AG04450 (cell line): ENCODE measurements around the gene GRM5. TPM values are rescaled to one million over a fixed set of nuclear protein-coding genes. Genes with fewer than 3 reads are reported as not detected.
"Not testable (repeated sequence)": the region's sequence is repeated elsewhere in the genome, so short reads cannot be mapped to it uniquely, and the experiment has no call there.

Experiments used
- CTCF ChIA-PET: fragments of 300-600, 350-600 bp; formaldehyde crosslinking; extraction: SDS; loops from one replicate; lab custom pipeline; 2022; ENCODE audit warnings: antibody characterized with exemption, inconsistent platforms; lab: Charles Lee
- POLR2A ChIA-PET: fragments of 350-600 bp; formaldehyde crosslinking; extraction: SDS; loops from one replicate; lab custom pipeline; 2021; ENCODE audit warnings: antibody characterized with exemption, inconsistent platforms; lab: Yijun Ruan, JAX
- DNase-seq: peaks from one replicate; pipeline ENCODE4 v3.0.0-alpha.2; 2011; ENCODE audit warnings: low read depth, low spot score
- H3K27ac ChIP-seq: one replicate; pipeline ENCODE4 v1.5.1; 2012; ENCODE audit warnings: low read depth, low read length, control low read depth
- H3K27me3 ChIP-seq: one replicate; pipeline ENCODE4 v1.6.0; 2012; ENCODE audit warnings: low read length; ENCODE audit not compliant: control insufficient read depth, insufficient read depth
- H3K4me3 ChIP-seq: 2 replicates; pipeline ENCODE4 v1.5.1; 2011; ENCODE audit warnings: mild to moderate bottlenecking, low read depth, low read length, control low read depth
- H3K9me3 ChIP-seq: 2 replicates; pipeline ENCODE4 v1.5.1; 2012; ENCODE audit warnings: low read length; ENCODE audit not compliant: control insufficient read depth, insufficient read depth
- polyA plus RNA-seq: library from polyadenylated mRNA; depleted of rRNA; stranded (reverse); fragments of >200 nt; gene quantifications from 2 replicates; pipeline ENCODE4 v1.2.3, GENCODE V29; 2011
- TF ChIP-seq, protein P1 (sequence below): IDR thresholded peaks from 2 replicates; pipeline ENCODE4 v1.5.1; 2011; ENCODE audit warnings: low read depth, low read length, control low read depth, inconsistent platforms

GRM5 gene
- polyA plus RNA-seq, 1 experiment, result 0.01 TPM

DNA sequence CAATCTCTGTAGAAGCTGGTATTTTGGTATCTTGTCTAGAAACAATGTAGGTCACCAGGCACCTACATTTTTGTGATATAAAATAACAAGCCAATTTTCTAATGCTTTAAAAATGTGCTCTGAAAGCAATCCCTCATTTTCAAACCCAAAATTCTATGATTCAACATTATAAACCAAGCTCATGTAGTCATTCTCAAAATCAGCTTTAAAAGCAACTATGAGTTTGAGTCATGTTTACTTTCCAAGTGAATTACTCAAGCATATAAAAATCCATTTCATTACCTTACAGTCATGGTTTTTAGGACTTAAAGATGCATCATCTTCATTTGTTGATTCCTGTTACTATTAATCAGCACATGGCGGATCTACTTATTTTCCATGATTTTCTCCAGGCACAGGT is 216.4 kb downstream of the GRM5 start:
- POLR2A ChIA-PET, result no interaction called here
- Histone ChIP-seq H3K4me3 (no peak overlapping the region), H3K9me3 (no peaks in the 10 kb centered on the region; the same call in 1 of the 2 replicates), H3K27ac (no peak overlapping the region), H3K27me3 (no peaks in the 10 kb centered on the region)
- TF ChIP-seq, protein P1, sequence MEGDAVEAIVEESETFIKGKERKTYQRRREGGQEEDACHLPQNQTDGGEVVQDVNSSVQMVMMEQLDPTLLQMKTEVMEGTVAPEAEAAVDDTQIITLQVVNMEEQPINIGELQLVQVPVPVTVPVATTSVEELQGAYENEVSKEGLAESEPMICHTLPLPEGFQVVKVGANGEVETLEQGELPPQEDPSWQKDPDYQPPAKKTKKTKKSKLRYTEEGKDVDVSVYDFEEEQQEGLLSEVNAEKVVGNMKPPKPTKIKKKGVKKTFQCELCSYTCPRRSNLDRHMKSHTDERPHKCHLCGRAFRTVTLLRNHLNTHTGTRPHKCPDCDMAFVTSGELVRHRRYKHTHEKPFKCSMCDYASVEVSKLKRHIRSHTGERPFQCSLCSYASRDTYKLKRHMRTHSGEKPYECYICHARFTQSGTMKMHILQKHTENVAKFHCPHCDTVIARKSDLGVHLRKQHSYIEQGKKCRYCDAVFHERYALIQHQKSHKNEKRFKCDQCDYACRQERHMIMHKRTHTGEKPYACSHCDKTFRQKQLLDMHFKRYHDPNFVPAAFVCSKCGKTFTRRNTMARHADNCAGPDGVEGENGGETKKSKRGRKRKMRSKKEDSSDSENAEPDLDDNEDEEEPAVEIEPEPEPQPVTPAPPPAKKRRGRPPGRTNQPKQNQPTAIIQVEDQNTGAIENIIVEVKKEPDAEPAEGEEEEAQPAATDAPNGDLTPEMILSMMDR, result no peak
- CTCF ChIA-PET, result no interaction called here
- no peak for DNase-seq

DNA sequence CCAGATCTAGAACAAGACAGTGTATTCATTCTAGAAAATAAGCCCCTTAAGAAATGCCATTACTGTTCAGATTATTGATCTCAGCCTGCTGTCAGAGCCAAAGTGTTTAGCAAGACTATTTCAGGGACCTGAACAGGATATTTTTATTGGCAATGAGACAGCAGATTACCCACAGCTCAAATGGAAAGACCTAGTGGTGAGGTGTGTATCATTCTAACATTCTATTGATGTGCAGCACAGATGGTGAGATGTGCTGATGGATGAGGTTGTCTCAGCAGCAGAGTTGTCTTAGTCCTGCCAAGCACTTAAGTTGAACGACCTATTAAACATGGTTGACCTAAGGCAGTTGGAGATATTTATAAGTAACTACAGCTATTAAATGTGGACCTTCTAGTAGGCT is 219.5 kb downstream of the GRM5 start:
- DNase-seq, H3K4me3 ChIP-seq, H3K9me3 ChIP-seq, H3K27me3 ChIP-seq, H3K27ac ChIP-seq, POLR2A ChIA-PET, CTCF ChIA-PET: not testable (repeated sequence)

DNA sequence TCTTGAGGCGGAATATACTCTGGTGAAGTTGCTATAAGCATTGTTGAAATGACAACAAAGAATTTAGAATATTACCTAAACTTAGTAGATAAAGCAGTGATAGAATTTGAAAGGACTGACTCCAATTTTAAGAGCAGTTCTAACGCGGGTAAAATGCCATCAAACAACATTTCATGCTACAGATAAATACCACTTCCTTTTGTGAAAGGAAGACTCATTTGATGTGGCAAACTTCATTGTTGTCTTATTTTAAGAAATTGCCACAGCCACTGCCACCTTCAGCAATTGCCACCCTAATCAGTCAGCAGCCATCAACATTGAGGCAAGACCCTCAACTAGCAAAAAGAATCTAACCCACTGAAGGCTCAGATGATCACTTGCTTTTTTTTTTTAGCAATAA is 220.8 kb downstream of the GRM5 start:
- H3K27me3 ChIP-seq, POLR2A ChIA-PET, H3K27ac ChIP-seq: not testable (repeated sequence)

DNA sequence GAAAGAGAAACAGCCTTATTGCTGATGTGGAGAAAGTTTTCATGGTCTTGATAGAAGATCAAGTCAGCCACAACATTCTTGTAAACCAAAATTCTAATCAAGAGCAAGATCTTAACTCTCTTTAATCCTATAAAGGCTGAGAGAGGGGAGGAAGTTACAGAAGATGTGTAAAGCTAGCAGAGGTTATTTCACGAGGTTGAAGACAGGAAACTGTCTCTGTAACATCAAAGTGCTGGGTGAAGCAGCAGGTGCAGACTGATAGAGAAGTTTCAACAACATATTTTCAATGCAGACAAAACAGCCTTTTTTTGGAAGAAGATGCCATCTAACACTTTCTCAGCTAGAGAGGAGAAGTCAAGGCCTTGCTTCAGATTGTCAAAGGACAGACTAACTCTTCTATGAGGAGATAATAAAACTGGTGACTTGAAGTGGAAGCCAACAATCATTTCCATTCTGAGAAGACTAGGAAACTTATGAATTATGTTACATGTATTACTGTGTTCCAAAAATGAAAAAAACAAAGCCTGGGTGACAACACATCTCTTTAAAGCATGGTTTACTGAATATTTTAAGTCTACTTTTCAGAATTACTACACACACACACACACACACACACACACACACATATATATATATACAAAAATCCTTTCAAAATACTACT is 221.9 kb downstream of the GRM5 start:
- H3K27me3 ChIP-seq, H3K4me3 ChIP-seq, H3K27ac ChIP-seq, POLR2A ChIA-PET, CTCF ChIA-PET, H3K9me3 ChIP-seq, DNase-seq: not testable (repeated sequence)

More for the DNA sequence above, 220.8 kb downstream of the GRM5 start:
- CTCF ChIA-PET, H3K4me3 ChIP-seq, DNase-seq, H3K9me3 ChIP-seq: not testable (repeated sequence)

DNA sequence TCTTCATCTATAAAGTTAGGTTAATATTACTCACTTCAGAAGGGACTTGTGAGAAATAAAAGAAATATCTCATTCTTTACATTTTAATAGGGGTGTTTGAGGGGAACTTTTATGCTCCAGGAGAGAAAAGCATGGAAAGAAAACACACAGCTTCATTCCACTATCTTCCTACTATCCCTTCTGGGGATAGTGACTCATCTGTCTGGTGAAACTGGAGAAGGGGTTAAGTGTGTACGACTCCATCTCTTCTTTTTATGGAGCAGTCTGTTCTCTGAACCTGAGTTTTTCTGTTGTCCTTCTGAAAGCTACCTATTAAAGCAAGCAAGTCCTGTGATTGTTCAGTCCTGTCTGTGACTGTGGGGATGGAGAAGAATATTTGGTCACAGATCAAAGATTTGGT is 227.6 kb downstream of the GRM5 start:
- CTCF ChIA-PET, DNase-seq, POLR2A ChIA-PET, H3K27me3 ChIP-seq, H3K9me3 ChIP-seq, H3K4me3 ChIP-seq, H3K27ac ChIP-seq: not testable (repeated sequence)

DNA sequence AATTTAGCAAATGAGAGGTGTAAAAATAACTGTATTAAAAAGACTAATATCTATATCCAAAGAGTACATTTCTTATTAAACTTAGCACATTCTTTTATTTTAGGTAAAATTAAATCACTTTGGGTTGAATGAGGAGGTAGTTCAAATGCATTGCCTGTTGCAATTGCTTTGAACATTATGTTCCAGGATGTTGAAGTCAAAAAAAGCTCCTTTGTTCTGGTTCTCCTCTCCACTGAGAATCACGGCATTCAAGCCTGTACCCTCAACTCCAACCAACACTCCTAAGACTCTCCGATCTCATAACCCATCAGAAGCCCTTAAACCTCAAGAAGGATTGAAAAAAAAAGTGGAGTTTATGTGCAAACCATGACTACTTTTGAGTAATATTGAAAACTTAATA is 230.1 kb downstream of the GRM5 start:
- H3K9me3 ChIP-seq, H3K27ac ChIP-seq, CTCF ChIA-PET, H3K27me3 ChIP-seq, H3K4me3 ChIP-seq, POLR2A ChIA-PET, DNase-seq: not testable (repeated sequence)

DNA sequence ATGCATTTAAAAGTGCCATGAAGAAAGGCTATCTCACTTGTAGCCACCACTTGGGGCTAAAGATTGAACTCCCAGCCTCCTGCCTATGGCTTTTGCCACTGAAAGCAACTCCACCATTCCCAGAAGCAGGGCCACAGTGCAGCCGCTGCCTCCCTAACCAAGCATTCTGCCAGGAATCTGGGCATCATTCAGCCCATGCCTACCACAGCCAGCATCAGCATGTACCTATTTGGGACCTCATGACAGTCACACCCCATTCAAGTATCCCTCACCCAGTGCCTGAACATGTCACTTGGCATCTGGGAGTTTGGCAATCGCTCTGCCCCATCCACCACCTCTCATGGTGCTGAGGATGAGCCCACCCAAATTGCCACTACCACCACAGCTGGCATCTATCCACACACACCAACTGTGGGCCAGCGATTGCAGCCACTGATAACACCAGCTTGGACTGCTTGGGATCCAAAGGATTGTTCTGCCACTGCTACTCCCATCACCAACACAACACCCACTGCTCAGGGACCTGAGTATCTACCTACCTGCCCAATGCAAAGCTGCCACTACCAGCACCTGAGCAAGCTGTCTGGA is 234.4 kb downstream of the GRM5 start:
- ChIA-PET CTCF (no interaction called here), POLR2A (no interaction called here)
- TF ChIP-seq, protein P1, result no peak
- H3K27me3 ChIP-seq, result no peaks in the 10 kb centered on the region
- H3K4me3 ChIP-seq, result no peak overlapping the region
- DNase-seq, result no peak
- H3K27ac ChIP-seq, result no peak overlapping the region
- H3K9me3 ChIP-seq, result no peaks in the 10 kb centered on the region
